Esophagus squamous epithelium (tissue), 4 donors: ENCODE results near the gene MBD5.

Experiments
- CTCF ChIP-seq, 6 experiments: fragments of 450-650 bp in 4 of 6; fragments of 200-600 bp in 2 of 6; sonication (generic) in 2 of 6; IDR thresholded peaks; one replicate each; pipeline ENCODE4 v1.5.1; 2016 to 2019; ENCODE audit warnings: antibody characterized with exemption in 6 of 6, mild to moderate bottlenecking in 4 of 6, moderate library complexity in 4 of 6
- POLR2A ChIP-seq, 4 donors: fragments of 450-650 bp; IDR thresholded peaks; one replicate each; pipeline ENCODE4 v1.6.1; 2017; ENCODE audit warnings: antibody characterized with exemption in 4 of 4, mild to moderate bottlenecking in 4 of 4, moderate library complexity in 3 of 4

DNA sequence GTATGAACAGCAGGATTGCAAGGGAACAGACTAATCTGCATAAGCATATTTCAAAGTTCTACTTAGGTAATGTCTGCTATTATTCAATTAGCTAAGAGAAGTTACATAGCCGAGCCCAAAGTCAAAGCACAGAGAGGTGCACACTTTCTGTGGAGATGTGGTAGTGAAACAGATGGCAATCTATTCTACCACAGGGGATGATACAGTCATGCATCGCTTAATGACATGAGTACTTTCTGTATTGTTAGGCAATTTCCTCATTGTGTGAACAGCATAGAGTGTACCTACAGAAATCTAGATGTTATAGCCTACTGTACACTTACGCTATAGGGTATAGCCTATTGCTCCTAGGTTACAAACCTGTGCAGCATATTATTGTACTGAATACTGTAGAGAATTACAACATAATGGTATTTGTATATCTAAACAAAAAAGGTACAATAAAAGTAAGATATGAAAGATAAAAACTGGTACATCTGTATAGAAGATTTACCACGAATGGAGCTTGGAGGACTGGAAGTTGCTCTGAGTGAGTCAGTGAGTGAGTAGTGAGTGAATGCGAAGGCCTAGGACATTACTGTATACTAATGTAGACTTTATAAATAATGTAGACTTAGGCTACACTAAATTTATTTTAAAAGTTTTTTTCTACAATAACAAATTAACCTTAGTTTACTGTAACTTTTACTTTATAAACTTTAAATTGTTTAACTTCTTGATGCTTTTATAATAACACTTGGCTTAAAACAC is 197.6 kb downstream of the MBD5 start:
- no peak for TF ChIP-seq CTCF (IDR thresholded peaks at IDR 0.05)
- TF ChIP-seq POLR2A (IDR thresholded peaks at IDR 0.05): no peak
